GM23338 (cell line): ENCODE measurements around the gene GAS2. TPM values are rescaled to one million over a fixed set of nuclear protein-coding genes. Genes with fewer than 3 reads are reported as not detected.
A peak's percentile ranks its signal among the peaks of the same experiment; 100 is the strongest.

Experiments
- ATAC-seq: fragments of 200-7000 bp; cut with Tn5 transposase; 3 replicates; pipeline ENCODE4 v1.9.1; 2020
- DNase-seq: peaks from one replicate; pipeline ENCODE4 v3.0.0-alpha.2; 2015; ENCODE audit warnings: low spot score
- H2AFZ ChIP-seq: fragments of 200-600 bp; sonication (generic); 2 replicates; pipeline ENCODE4 v1.8.0; 2016; ENCODE audit warnings: antibody characterized with exemption, mild to moderate bottlenecking, moderate library complexity
- H3F3A ChIP-seq: fragments of 200-600 bp; sonication (generic); replicated peaks from 2 replicates; pipeline ENCODE4 v1.8.0; 2017; ENCODE audit warnings: antibody characterized with exemption, mixed run types, low read depth
- H3K27ac ChIP-seq: fragments of 200-600 bp; sonication (generic); 2 replicates; pipeline ENCODE4 v1.6.1; 2016; ENCODE audit warnings: low read depth
- H3K27me3 ChIP-seq: fragments of 200-600 bp; sonication (generic); 2 replicates; pipeline ENCODE4 v1.8.0; 2016; ENCODE audit warnings: mild to moderate bottlenecking, mixed run types, moderate library complexity; ENCODE audit not compliant: insufficient read depth
- H3K36me3 ChIP-seq: fragments of 200-600 bp; sonication (generic); 2 replicates; pipeline ENCODE4 v1.8.0; 2016; ENCODE audit warnings: mild to moderate bottlenecking; ENCODE audit not compliant: insufficient read depth
- H3K4me1 ChIP-seq: fragments of 200-600 bp; sonication (generic); 2 replicates; pipeline ENCODE4 v1.8.0; 2016; ENCODE audit warnings: mild to moderate bottlenecking, moderate library complexity; ENCODE audit not compliant: insufficient read depth
- H3K4me2 ChIP-seq: fragments of 200-600 bp; sonication (generic); 2 replicates; pipeline ENCODE4 v1.7.1; 2017; ENCODE audit warnings: mixed run types
- H3K4me3 ChIP-seq: fragments of 200-600 bp; sonication (generic); 2 replicates; pipeline ENCODE4 v1.6.1; 2016; ENCODE audit warnings: mixed run types
- H3K79me2 ChIP-seq: fragments of 200-600 bp; sonication (generic); replicated peaks from 2 replicates; pipeline ENCODE4 v1.8.0; 2017; ENCODE audit warnings: mild to moderate bottlenecking; ENCODE audit not compliant: insufficient read depth
- H3K9me2 ChIP-seq: fragments of 200-600 bp; sonication (generic); 2 replicates; pipeline ENCODE4 v1.8.0; 2017; ENCODE audit not compliant: insufficient read depth
- H4K20me1 ChIP-seq: fragments of 200-600 bp; sonication (generic); replicated peaks from 2 replicates; pipeline ENCODE4 v1.8.0; 2017; ENCODE audit warnings: mild to moderate bottlenecking; ENCODE audit not compliant: insufficient read depth
- H3K27ac Mint-ChIP-seq: 2 replicates; pipeline ENCODE4 v1.8.0; 2020; ENCODE audit warnings: inconsistent platforms, mild to moderate bottlenecking, moderate library complexity, mixed read lengths
- H3K27me3 Mint-ChIP-seq: 3 replicates; pipeline ENCODE4 v1.8.0; 2022; ENCODE audit warnings: low read depth, mild to moderate bottlenecking, moderate library complexity, mixed read lengths, inconsistent platforms; ENCODE audit not compliant: insufficient read depth, poor library complexity
- H3K36me3 Mint-ChIP-seq: 3 replicates; pipeline ENCODE4 v1.8.0; 2021; ENCODE audit warnings: low read depth, mild to moderate bottlenecking, inconsistent platforms, moderate library complexity, mixed read lengths
- H3K4me1 Mint-ChIP-seq: 3 replicates; pipeline ENCODE4 v1.8.0; 2020; ENCODE audit warnings: mild to moderate bottlenecking, inconsistent platforms, mixed read lengths
- H3K4me3 Mint-ChIP-seq: 3 replicates; pipeline ENCODE4 v1.8.0; 2021; ENCODE audit warnings: moderate library complexity, mild to moderate bottlenecking, inconsistent platforms, mixed read lengths
- H3K9me3 Mint-ChIP-seq: 3 replicates; pipeline ENCODE4 v1.8.0; 2020; ENCODE audit warnings: moderate library complexity, mild to moderate bottlenecking, inconsistent platforms, mixed read lengths
- CREB1 ChIP-seq: fragments of 250-450 bp; sonication (Bioruptor Pico); IDR thresholded peaks from 2 replicates; pipeline ENCODE4 v1.5.0; 2020; ENCODE audit warnings: low read depth, mild to moderate bottlenecking, moderate library complexity
- EZH2 ChIP-seq: fragments of 200-600 bp; sonication (generic); IDR thresholded peaks from one replicate; pipeline ENCODE4 v1.8.0; 2017; ENCODE audit warnings: antibody characterized with exemption, mild to moderate bottlenecking, low read depth; ENCODE audit not compliant: unreplicated experiment
- NANOG ChIP-seq: IDR thresholded peaks from 2 replicates; pipeline ENCODE4 v1.6.1; 2016; ENCODE audit warnings: antibody characterized with exemption, borderline replicate concordance
- polyA plus RNA-seq: library from polyadenylated mRNA; unstranded; fragments of >200 nt; fragmentation: Nextera tagmentation; extraction: Ambion mirVana; gene quantifications from 2 replicates; pipeline ENCODE4 v1.2.1, GENCODE V29; 2016
- total RNA-seq: library from RNA; depleted of rRNA; stranded (reverse); fragments of >200 nt; shearing (Covaris generic); gene quantifications from 2 replicates; pipeline ENCODE4 v1.2.3, GENCODE V29; 2014
- TF ChIP-seq, protein P1 (sequence below): IDR thresholded peaks from 2 replicates; pipeline ENCODE4 v1.6.1; 2016; ENCODE audit warnings: antibody characterized with exemption
- TF ChIP-seq, protein P2 (sequence below), 2 experiments: fragments of 200-600 bp in 1 of 2; sonication (generic) in 1 of 2; conservative IDR thresholded peaks; 2 replicates each; pipeline versions ENCODE4 v1.5.1 to v1.6.1; 2016 to 2017; ENCODE audit warnings: antibody characterized with exemption in 2 of 2, low read depth in 2 of 2, mild to moderate bottlenecking in 2 of 2, moderate library complexity in 1 of 2
- TF ChIP-seq, protein P3 (sequence below): IDR thresholded peaks from one replicate; pipeline ENCODE4 v1.6.1; 2018; ENCODE audit warnings: antibody characterized with exemption; ENCODE audit not compliant: unreplicated experiment

Gene GAS2
- total and polyA plus RNA-seq, 2 experiments from 2014 or later = 2.6 to 6.7 TPM

DNA sequence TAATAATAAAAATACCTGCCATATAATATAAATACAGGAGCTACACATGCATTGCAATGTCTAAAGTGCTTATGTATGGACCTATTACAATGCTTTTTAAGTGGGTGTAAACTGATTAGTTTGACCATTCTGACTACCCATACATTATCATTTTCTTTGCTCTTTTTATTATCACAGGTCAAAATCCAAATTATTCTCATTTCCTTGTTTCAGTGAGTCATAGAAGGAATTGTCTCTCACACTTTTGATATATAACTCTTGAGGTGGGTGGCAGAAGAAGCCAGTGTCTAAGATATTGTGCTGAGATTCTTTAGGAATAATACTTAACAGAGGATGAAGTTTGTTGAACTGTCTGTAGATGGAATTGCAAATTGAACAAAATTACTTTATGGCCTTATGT, 35.6 kb downstream of the GAS2 start:
- Mint-ChIP-seq H3K9me3 (no peaks in the 10 kb centered on the region), H3K4me3 (no peak overlapping the region), H3K27me3 (no peaks in the 10 kb centered on the region), H3K27ac (no peak overlapping the region), H3K36me3 (no peaks in the 10 kb centered on the region), H3K4me1 (peaks cover 9% of the 10 kb centered on the region; the same call in 2 of the 3 replicates)
- Histone ChIP-seq H3K27me3 (no peaks in the 10 kb centered on the region), H3K36me3 (no peaks in the 10 kb centered on the region), H3K27ac (no peak overlapping the region), H4K20me1 (no peaks in the 10 kb centered on the region), H3K4me2 (no peak overlapping the region), H3F3A (no peaks in the 10 kb centered on the region), H3K9me2 (no peaks in the 10 kb centered on the region), H3K4me1 (no peaks in the 10 kb centered on the region), H2AFZ (no peak overlapping the region), H3K79me2 (no peaks in the 10 kb centered on the region), H3K4me3 (no peak overlapping the region)
- DNase-seq (no peak), ATAC-seq (no peak)
- TF ChIP-seq, protein P1, sequence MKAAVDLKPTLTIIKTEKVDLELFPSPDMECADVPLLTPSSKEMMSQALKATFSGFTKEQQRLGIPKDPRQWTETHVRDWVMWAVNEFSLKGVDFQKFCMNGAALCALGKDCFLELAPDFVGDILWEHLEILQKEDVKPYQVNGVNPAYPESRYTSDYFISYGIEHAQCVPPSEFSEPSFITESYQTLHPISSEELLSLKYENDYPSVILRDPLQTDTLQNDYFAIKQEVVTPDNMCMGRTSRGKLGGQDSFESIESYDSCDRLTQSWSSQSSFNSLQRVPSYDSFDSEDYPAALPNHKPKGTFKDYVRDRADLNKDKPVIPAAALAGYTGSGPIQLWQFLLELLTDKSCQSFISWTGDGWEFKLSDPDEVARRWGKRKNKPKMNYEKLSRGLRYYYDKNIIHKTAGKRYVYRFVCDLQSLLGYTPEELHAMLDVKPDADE = no peak

DNA sequence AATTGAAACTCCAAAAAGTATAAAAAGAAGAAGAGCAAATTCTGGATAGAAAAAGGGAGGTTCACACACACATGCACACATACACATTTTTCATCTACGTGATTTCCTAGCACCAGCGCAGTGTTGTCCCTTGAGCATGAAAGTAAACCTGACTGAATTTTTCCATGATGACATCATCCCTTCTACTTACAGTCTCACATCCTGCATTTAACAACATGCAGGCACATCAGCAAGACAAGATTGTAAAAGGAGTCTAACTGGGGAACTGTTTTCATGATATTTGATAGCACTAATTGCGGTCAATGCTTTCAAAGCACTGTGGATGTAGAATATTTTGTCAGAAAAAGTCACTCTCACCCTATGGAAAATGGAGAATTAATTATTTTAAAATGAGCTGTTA, 36.6 kb downstream of the GAS2 start:
- H3K4me3 Mint-ChIP-seq = no peak overlapping the region
- H3K36me3 Mint-ChIP-seq = no peaks in the 10 kb centered on the region
- H3K4me3 ChIP-seq = no peak overlapping the region
- H3K27ac Mint-ChIP-seq = peak overlapping the region; percentile 58
- no peak for TF ChIP-seq NANOG
- peak; percentile 16; the same call in 1 of the 2 replicates for TF ChIP-seq CREB1 (CRISPR knock-in tag)
- no peak for TF ChIP-seq EZH2
- TF ChIP-seq, protein P2, sequence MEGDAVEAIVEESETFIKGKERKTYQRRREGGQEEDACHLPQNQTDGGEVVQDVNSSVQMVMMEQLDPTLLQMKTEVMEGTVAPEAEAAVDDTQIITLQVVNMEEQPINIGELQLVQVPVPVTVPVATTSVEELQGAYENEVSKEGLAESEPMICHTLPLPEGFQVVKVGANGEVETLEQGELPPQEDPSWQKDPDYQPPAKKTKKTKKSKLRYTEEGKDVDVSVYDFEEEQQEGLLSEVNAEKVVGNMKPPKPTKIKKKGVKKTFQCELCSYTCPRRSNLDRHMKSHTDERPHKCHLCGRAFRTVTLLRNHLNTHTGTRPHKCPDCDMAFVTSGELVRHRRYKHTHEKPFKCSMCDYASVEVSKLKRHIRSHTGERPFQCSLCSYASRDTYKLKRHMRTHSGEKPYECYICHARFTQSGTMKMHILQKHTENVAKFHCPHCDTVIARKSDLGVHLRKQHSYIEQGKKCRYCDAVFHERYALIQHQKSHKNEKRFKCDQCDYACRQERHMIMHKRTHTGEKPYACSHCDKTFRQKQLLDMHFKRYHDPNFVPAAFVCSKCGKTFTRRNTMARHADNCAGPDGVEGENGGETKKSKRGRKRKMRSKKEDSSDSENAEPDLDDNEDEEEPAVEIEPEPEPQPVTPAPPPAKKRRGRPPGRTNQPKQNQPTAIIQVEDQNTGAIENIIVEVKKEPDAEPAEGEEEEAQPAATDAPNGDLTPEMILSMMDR (conservative IDR thresholded peaks at IDR 0.05; ENCODE audit: low read depth in 2 of 2) = no peak
- TF ChIP-seq, protein P3, sequence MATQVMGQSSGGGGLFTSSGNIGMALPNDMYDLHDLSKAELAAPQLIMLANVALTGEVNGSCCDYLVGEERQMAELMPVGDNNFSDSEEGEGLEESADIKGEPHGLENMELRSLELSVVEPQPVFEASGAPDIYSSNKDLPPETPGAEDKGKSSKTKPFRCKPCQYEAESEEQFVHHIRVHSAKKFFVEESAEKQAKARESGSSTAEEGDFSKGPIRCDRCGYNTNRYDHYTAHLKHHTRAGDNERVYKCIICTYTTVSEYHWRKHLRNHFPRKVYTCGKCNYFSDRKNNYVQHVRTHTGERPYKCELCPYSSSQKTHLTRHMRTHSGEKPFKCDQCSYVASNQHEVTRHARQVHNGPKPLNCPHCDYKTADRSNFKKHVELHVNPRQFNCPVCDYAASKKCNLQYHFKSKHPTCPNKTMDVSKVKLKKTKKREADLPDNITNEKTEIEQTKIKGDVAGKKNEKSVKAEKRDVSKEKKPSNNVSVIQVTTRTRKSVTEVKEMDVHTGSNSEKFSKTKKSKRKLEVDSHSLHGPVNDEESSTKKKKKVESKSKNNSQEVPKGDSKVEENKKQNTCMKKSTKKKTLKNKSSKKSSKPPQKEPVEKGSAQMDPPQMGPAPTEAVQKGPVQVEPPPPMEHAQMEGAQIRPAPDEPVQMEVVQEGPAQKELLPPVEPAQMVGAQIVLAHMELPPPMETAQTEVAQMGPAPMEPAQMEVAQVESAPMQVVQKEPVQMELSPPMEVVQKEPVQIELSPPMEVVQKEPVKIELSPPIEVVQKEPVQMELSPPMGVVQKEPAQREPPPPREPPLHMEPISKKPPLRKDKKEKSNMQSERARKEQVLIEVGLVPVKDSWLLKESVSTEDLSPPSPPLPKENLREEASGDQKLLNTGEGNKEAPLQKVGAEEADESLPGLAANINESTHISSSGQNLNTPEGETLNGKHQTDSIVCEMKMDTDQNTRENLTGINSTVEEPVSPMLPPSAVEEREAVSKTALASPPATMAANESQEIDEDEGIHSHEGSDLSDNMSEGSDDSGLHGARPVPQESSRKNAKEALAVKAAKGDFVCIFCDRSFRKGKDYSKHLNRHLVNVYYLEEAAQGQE = no peak
- no peaks in the 10 kb centered on the region for H3K27me3 ChIP-seq
- DNase-seq (peak; percentile 33), ATAC-seq (peak; percentile 33; the same call in 2 of the 3 replicates)
- no peak overlapping the region for H3K27ac ChIP-seq
- no peaks in the 10 kb centered on the region for H3K79me2 ChIP-seq
- H3K4me1 Mint-ChIP-seq = peaks cover 9% of the 10 kb centered on the region; the same call in 2 of the 3 replicates
- H3K9me3 Mint-ChIP-seq = no peaks in the 10 kb centered on the region
- H3K4me2 ChIP-seq = no peak overlapping the region
- no peaks in the 10 kb centered on the region for H3K36me3 ChIP-seq
- no peaks in the 10 kb centered on the region for H3K4me1 ChIP-seq
- H3F3A ChIP-seq = no peaks in the 10 kb centered on the region
- H2AFZ ChIP-seq = no peak overlapping the region
- no peaks in the 10 kb centered on the region for H3K27me3 Mint-ChIP-seq
- H3K9me2 ChIP-seq = no peaks in the 10 kb centered on the region
- no peaks in the 10 kb centered on the region for H4K20me1 ChIP-seq
